IMR-90 (cell line): ENCODE data around the gene QKI.

ENCODE experiments used
- BHLHE40 ChIP-seq: fragments of 150-350 bp; IDR thresholded peaks from 2 replicates; pipeline ENCODE4 v1.6.1; 2016; ENCODE audit warnings: mild to moderate bottlenecking, low read depth, low read length
- CEBPB ChIP-seq: IDR thresholded peaks from 2 replicates; pipeline ENCODE4 v1.6.1; 2012; ENCODE audit warnings: low read depth, low read length, improper control_type of control experiment
- CHD1 ChIP-seq: IDR thresholded peaks from 2 replicates; pipeline ENCODE4 v1.6.1; 2012; ENCODE audit warnings: low read depth, low read length, improper control_type of control experiment
- CTCF ChIP-seq: conservative IDR thresholded peaks from 2 replicates; pipeline ENCODE4 v1.5.1; 2012; ENCODE audit warnings: mild to moderate bottlenecking, low read depth, low read length, improper control_type of control experiment
- ELK1 ChIP-seq: fragments of 150-350 bp; IDR thresholded peaks from 2 replicates; pipeline ENCODE4 v1.6.1; 2016; ENCODE audit warnings: low read depth, mild to moderate bottlenecking, low read length, moderate library complexity, borderline replicate concordance
- FOS ChIP-seq: fragments of 150-350 bp; IDR thresholded peaks from 2 replicates; pipeline ENCODE4 v1.6.1; 2016; ENCODE audit warnings: low read depth, low read length
- MAFK ChIP-seq: IDR thresholded peaks from 2 replicates; pipeline ENCODE4 v1.6.1; 2012; ENCODE audit warnings: low read depth, low read length, improper control_type of control experiment
- MAZ ChIP-seq: IDR thresholded peaks from 2 replicates; pipeline ENCODE4 v1.6.1; 2012; ENCODE audit warnings: low read depth, mild to moderate bottlenecking, low read length, improper control_type of control experiment, moderate library complexity, borderline replicate concordance
- MXI1 ChIP-seq: IDR thresholded peaks from 2 replicates; pipeline ENCODE4 v1.6.1; 2012; ENCODE audit warnings: low read depth, mild to moderate bottlenecking, low read length, moderate library complexity, borderline replicate concordance
- POLR2A ChIP-seq: IDR thresholded peaks from 2 replicates; pipeline ENCODE4 v1.6.1; 2012; ENCODE audit warnings: mild to moderate bottlenecking, low read depth, low read length
- RAD21 ChIP-seq: IDR thresholded peaks from 2 replicates; pipeline ENCODE4 v1.6.1; 2012; ENCODE audit warnings: low read length, improper control_type of control experiment
- RFX5 ChIP-seq: IDR thresholded peaks from 2 replicates; pipeline ENCODE4 v1.8.0; 2012; ENCODE audit warnings: low read depth, mild to moderate bottlenecking, low read length, moderate library complexity
- SMC3 ChIP-seq: fragments of 150-350 bp; IDR thresholded peaks from 2 replicates; pipeline ENCODE4 v1.6.1; 2016; ENCODE audit warnings: low read depth, mild to moderate bottlenecking, antibody characterized with exemption, low read length, moderate library complexity
- USF2 ChIP-seq: fragments of 150-350 bp; IDR thresholded peaks from 2 replicates; pipeline ENCODE4 v1.6.1; 2017; ENCODE audit warnings: mild to moderate bottlenecking, antibody characterized with exemption, low read length, low read depth

- TF ChIP-seq USF2 (no peak), CTCF (no peak), MAZ (no peak), CEBPB (no peak), POLR2A (no peak), BHLHE40 (no peak), FOS (no peak), MXI1 (no peak), ELK1 (no peak), SMC3 (no peak), RAD21 (no peak), MAFK (no peak), CHD1 (no peak), RFX5 (no peak)
Observed at GRCh38 chr6:163573503-163574179, 159.1 kb downstream of the QKI start.
